Activated CD4-positive, alpha-beta T cell treated with anti-CD3 and anti-CD28 coated beads, Interleukin-2, amount 50 U/mL, for 16 hours (primary cell): ENCODE measurements around the gene ENPP1.
"Not testable (repeated sequence)": the region's sequence is repeated elsewhere in the genome, so short reads cannot be mapped to it uniquely, and the experiment has no call there.

ENCODE experiments used
- DNase-seq: peaks from one replicate; pipeline ENCODE4 v3.0.0-alpha.2; 2020

Gene ENPP1

DNA sequence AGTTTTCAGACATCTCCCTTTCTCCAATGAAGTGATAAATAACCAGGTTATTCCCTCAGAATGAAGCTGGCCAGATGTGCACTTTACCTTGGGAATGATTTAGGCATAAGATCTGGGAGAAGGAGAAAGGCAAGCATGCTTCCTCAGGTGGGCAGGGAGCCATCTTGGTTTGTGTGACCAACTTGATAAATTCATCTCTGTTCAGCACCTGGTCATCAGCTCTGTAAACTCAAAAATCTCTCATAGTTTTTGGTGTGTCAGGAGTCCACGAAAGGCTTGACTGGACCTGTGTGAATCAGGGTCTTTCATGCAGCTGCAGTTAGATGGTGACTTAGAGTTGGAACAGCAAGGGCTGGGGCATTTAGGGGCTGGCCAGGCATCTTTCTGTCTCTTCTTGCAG is 24.5 kb downstream of the ENPP1 start:
- DNase-seq: no peak

DNA sequence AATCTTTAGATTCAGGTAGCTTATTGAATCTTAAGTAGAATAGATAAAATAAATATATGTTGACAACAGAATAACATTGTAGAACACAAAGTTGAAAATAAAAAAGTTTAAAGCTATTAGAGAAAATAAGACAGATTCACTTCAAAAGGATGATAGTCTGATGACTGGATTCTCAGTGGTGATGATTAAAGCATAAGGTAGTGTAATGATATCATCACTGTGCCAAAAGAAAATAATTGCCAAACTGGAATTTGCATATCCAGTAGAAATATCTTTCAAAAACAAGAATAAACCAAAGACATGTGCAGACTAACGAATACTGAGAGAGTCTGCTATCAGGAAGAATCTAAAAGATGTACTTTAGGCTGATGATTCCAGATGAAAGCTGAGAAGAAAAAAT is 30.2 kb downstream of the ENPP1 start:
- no peak for DNase-seq

DNA sequence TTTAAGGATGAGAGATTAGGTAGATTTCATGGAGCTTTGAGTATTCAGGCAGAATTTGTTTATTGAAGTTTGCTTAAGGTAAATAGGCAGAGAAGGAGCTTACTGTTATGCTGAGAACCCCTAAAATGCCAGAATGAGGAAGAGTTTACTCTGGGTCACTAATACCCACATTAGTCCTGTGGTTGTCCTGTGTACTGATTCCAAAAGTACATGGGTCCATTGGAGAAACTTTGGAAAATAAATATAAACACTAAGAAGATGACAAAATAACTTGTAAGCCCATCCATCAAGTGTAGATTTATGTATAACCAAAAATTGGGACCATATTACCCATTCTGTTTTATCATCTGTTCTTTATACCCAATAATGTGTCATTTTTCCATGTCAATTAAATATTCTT is 31.6 kb downstream of the ENPP1 start:
- DNase-seq: no peak

DNA sequence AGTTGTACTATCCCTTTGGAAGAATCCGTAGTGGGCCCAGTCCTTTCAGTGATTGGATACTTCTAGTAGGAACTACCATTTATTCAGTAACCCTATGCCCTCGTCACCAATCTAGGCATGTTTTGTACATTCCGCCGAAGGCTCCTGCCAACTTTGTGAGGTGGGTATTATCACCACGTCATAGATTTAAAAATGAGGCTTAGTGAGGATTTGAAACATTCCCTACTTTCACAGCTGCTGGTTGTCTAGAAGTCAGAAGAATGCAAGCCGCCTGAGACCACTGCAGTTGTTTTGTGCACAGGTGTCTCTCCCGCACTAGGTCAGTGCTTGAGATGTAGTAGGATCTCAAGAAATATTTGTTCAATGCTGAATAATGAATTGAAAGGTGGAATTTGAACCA is 32.6 kb downstream of the ENPP1 start:
- no peak for DNase-seq

DNA sequence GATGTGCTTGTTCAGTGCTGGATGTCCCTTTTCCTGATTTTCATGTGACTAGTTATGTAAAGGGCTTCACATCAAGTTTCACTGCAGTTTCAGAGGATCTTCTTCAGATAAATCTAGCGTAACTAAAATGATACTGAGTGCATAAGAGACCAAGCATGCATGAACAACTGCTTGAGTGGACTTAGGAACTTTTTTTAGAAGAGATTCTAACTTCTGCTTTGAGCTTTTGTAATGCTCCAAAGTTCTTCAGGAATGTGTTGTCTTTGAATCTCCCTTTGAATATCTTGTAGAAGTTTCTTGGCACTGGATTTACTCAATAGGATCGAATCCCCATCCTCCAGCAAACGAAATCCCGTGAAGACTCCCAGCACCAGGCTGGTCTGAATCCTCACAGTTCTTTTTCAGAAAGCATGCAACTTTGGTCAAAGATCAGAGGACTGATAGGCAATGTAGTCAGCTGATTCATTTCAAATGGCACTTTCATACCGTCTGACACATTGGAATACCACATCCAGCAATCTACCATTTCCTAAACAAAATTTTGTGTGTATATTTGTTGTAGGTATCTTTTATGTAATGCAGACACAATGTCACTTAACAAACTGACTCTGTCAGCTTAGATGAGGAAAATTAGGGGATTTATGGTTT is 33.2 kb downstream of the ENPP1 start:
- DNase-seq: no peak

DNA sequence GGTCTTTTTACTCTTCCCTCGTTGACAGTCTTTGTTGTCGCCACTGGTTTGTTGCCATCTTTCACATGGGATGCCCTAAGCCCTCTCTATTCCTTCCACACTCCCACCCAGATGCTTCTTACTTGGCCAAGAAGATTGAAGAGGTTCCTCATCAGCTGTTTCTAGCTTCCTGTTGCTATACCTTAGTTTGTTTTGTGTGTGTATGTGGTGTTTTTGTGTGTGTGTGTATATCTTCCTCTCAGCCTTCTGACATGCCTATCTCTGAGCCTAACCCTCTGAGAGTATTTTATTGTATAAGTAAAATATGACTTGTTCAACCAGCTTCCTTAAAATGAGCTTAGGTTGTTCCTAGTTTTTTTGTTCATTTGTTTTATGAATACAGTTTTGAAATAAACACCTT is 35.9 kb downstream of the ENPP1 start:
- no peak for DNase-seq

DNA sequence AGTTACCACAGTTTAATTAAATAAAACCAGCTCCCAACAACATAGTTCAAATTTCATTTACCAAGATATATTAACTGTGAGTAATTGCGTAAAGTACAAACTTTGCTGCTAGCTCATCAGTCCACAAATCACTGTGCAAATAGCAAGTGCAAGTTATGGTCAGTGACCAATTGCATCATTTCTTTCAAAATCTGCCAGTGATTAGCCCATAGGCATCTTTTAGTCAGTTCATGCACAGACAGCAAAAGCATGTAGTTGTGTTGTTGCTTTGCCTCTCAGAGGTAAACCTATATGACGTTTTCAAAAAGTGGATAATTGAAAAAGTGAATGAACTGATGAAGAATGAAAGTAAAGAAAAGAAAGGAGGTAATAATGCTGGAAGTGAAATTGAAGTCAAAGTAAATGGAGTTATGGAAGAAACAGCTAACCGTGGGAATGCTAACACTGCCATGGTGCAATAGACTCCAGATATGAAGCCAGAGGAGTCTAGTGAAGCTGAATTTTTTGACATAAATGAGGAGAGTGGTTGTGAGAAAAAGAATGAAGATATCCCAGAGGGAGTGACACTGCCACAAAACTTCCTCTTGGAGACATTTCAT is 36.5 kb downstream of the ENPP1 start:
- no peak for DNase-seq

DNA sequence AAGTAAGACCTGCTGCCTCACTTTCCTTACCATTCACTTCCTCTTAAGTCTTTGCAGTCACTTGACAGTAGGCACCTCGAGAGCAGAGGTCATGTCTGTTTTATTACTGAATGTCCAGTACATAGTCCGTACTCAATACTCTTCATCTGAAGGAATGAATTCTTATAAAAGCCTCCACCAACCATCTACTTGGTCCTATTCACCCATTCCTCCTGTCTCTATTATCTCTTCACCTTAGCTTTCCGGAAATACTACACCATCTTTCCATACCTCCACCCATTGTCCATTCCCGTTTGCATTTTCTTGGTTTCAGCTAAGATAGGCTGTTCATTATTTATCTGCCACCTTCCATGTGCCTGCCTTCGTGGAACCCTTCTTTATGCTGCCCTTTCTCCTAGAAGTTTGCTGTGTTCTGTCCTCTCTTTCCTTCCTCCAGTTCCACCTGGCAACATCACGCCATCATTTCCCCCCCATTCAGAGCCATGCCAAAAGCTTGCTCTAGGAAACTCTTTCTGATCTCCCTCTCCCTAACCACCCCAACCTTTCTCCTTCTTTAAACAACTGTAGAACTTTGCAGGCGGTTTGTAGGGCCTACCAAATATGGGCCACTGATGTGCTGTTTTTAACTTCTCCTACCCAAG is 38.3 kb downstream of the ENPP1 start:
- no peak for DNase-seq

DNA sequence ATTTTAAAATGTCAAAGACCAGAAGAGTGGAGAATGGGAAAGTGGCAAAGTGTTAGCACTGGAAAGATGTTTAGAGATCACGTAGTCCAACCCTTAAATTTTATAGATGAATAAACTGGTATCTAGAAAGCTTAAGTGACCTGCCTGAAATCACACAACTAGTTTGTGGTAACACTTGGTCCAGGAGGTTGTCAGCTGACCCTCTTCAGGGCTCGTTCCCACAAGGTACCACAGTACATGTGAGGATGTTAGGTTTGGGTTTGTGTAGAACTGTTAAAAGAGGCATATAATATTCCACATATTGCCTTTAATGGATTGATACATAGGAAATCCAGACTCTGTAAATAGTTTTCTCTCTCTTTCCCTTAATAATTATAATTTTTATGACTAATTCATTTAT is 39.1 kb downstream of the ENPP1 start:
- DNase-seq: no peak

DNA sequence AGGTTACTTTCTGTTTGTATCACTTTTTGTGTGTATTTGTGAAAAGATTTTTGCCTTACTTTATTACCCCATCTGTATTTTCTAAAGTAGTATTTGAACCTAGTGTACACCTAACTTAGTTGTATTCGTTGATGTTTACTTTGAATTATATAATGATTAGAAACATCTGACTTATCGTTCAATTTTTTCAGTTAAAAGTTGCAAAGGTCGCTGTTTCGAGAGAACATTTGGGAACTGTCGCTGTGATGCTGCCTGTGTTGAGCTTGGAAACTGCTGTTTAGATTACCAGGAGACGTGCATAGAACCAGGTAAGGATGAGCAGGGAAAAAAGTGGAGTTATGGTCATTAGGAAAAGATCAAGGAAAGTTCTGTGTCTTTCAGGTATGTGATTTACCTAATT is 42.0 kb downstream of the ENPP1 start:
- no peak for DNase-seq

DNA sequence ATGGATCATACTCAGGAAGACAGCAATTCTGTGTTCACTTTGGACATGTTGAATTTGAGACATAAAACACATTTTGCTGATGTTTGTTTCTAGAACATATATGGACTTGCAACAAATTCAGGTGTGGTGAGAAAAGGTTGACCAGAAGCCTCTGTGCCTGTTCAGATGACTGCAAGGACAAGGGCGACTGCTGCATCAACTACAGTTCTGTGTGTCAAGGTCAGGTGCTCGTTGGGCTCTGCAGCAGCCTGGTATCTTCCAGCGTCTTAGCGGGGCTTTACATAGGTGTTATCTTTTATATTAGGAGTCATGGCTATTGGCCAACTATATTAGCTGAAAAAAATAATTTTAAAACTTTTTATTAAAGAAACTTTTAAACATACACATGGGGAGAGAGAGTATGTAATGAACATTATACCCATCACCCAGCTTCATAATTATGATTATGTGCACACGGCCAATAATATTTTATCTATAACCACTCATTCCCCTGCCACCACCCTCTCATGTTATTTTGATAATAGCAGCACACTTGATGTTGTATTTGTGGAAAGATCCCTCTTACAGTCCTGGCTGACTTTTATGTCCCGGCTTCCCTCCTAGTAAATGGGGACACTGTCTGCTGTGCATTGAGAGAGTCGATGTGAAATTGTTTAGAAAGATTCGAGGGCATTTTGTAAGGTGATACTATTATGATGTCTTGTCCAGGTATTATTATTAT is 43.4 kb downstream of the ENPP1 start:
- DNase-seq: no peak

DNA sequence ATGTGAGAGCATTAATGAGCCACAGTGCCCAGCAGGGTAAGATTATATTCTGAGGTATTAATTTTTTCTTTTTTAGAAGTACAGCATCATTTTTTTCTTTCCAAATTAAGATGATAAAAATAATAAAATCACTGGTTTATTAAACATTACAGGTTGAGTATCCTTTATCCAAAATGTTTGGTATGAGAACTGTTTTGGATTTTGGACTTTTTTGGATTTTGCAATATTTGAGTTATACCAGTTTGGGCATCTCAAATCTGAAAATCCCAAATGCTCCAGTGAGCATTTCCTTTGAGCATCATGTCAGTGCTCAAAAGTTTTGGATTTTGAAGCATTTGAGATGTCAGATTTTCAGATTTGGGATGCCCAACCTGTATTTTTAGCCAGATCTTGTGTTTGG is 44.4 kb downstream of the ENPP1 start:
- DNase-seq: no peak

DNA sequence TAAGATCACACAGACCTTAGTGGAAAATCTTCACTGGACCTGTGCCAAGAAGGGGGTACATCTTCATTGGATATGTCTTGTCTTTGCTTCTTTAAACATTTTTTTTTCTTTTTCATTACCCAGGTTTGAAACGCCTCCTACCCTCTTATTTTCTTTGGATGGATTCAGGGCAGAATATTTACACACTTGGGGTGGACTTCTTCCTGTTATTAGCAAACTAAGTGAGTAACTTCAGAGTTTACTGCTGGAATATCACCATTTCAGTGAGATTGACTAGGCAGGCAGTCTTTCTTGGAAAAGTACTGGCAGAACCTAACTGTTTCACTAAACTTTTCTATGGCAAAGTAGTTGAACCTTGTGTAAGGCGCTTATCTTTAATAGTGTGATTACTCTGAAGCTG is 47.0 kb downstream of the ENPP1 start:
- DNase-seq: no peak

DNA sequence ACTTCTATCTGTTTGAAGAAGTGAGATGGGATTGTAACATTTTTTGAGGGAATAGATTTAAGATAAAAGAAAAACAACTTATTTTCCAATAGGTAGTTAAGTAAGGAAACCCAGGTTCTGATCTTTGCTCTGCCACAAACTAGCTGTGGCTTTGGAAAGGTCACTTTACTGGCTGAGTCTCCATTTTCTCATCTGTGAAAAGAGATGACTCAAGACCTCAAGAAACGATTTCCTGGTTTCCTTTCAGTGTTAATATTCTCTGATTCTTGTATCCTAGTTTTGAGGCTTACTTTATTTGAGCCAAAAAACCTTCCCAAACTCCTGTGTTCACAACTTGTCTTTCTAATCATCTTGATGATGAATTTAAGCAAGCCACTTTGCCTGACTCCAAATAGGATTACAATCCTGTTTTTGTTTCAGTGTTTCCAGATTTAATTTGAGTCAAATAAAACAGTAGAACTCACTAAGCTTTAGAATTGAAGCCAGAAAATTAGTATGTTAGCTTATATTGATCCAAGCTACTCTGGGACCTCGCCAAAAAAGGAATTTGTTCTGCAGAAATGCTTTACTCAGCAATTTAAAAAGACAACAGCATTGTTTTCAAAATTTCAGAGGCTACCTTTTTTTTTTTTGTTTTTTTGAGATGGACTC is 51.1 kb downstream of the ENPP1 start:
- DNase-seq: no peak

DNA sequence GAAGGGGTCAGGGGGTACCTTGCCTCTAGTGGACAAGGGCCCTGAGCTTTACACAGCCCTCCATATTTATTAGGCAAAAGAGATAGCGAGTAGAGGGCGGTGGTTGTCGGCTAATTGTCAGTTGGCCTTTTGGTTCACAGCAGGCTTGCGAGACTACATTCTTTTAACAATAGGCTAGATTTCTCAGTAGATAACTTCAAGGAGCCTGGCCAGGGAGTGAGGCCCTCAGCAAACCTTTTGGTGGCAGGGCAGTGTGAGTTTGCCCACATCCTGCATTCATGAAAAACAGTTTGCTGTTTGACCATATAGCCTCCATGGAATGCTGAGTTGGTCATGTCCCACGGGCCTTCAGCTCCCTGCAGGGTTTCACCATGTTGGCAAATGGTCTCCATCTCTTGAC is 51.8 kb downstream of the ENPP1 start:
- DNase-seq: not testable (repeated sequence)

DNA sequence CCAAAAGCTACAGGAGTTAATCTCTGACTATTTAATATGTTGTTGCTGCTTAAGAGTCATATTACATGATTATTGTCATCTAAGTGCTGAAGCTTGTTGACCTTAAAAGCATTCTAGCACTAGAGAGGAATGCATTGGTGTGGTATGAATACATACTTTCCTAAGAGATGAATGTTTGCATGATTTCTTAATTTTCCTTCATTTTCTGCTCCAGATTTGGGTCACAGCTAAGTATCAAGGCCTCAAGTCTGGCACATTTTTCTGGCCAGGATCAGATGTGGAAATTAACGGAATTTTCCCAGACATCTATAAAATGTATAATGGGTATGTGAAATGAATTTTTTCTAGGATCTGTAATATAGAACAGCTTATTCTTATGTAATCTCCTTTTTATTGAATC is 53.6 kb downstream of the ENPP1 start:
- DNase-seq: no peak

DNA sequence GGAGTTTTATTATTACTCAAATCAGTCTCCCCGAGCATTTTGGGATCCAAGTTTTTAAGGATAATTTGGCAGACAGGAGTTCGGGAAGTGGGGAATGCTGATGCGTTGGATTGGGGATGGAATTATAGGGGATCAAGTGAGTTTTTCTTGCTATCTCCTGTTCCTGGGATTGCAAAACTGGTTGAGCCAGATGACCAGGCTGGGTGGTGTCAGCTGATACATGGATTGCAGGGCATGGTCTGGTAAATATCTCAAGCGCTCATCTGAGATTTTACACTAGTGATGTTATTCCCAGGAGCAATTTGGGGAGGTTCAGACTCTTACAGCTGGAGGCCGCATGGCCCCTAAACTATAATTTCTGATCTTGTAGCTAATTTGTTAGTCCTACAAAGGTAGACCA is 54.7 kb downstream of the ENPP1 start:
- no peak for DNase-seq

DNA sequence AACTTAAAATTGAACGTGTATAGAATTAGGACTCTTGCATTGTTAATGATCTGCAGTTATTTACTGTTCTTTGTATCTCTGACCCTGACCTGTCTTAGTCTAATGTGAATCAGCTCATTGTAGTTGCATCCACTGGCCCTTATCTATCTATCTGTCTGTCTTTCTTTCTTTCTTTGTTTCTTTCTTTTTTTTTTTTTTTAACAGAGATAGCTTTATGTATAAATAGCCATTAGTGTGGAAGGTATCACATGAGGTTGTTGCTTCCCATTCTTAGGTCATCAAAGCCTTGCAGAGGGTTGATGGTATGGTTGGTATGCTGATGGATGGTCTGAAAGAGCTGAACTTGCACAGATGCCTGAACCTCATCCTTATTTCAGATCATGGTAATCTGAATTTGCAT is 59.9 kb downstream of the ENPP1 start:
- DNase-seq: no peak

DNA sequence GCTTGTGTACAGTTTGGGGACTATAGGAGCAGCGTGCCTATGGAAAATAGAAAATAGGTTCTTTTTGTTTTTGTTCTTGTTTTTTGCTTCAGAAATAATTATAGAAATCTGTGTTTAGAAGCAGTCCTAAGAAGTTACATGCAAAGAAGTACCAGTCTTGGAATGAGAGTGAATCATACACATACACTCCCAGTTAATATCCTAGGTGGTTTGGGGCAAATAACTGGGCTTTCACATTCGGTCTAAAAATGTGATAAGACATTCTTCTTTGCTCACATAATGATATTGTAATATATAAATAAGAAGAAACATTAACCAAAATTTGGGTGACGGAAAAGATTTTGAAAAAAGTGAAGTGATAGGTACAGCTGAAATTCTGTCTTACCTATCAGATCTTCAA is 61.0 kb downstream of the ENPP1 start:
- no peak for DNase-seq

DNA sequence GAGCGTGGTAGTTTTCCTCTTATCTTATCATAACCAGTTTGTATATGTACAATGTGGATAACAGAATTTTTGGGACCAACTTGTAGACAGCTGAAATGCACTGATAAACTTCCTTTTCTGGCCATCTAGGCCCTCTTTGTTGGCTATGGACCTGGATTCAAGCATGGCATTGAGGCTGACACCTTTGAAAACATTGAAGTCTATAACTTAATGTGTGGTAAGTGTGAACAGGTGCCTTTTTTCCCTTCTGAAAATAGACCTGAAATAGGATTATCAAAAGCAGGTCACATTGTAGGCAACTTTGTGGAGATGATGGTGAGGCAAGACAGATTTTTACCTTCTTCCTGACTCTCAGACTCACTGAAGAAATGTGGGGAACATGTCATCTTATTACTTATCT is 67.8 kb downstream of the ENPP1 start:
- DNase-seq: no peak

DNA sequence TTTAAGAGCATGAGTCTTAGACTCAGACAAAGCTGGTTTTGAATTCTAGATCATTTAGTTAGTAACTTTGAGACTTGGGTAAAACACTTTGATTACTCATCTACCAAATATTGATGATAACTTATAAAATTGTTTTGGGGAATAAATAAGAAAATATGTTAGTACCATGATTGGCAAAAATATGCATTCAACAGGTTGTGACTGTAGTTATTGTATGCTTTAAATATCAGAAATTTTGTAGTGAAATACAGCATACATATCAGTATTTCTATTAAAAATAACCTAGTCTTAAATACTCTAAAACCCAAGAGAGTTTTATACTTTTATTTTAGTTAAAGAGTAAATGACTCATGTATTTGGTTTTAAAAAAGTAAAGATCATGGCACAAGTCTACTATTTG is 68.7 kb downstream of the ENPP1 start:
- DNase-seq: no peak

DNA sequence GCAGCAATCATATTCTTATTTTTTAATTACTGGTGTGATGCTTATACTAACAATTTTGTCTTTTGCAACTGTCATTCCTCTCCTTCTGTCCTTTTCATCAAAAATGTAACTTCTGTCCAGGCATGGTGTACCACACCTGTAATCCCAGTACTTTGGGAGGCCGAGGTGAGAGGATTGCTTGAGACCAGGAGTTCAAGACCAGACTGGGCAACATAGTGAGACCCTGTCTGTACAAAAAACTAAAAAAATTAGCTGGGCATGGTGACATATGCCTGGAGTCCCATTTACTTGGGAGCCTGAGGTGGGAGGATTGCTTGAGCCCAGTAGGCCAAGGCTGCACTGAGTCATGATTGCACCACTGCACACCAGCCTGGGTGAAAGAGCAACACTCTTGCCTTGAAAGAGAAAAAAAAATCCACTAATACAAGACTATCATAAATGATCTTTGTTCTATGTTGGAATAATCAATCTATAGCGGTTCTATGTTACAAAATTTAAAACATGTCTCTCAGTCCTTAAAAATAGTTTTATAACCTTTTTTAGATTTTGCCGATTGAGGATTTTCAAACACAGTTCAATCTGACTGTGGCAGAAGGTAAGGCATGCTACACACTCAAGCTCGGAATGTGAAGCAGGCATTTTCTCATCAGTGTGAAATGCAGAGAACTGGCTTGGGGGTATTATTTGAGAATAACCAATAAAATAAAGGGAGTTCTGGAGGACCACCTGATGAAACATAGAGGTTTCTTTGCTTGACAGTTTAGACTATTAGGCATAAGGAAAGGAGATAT is 70.4 kb downstream of the ENPP1 start:
- no peak for DNase-seq

DNA sequence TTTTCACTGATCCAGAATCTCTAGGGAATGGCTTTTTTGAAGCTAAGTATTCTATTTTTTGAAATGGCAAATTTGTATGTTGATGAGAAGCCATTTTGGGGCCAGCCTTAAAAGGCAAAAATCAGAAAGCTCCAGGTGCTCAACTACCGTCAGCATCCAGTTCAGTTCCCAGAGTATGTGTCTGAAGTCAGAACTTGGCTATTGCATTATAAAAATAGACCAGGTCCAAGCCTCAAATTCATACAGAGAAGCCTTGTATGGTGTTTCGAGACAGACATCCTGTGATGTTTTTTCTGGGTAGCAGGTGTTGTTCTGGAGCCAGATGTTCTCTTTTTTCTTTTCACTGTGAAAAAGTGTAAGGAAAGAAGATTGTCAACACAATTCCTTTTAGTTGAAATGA is 75.2 kb downstream of the ENPP1 start:
- no peak for DNase-seq
